Upper lobe of right lung (tissue), 1 donor: ENCODE measurements around the gene GAL. TPM values are rescaled to one million over a fixed set of nuclear protein-coding genes. Genes with fewer than 3 reads are reported as not detected.

Source experiments
- ATAC-seq: fragments of 200-7000 bp; cut with Tn5 transposase; one replicate; pipeline ENCODE4 v1.9.1; 2020; ENCODE audit warnings: mild to moderate bottlenecking, moderate library complexity
- DNase-seq: peaks from one replicate; pipeline ENCODE4 v3.0.0-alpha.2; 2020
- H3K27ac ChIP-seq: fragments of 200-600 bp; one replicate; pipeline ENCODE4 v1.8.0; 2022
- H3K27me3 ChIP-seq: fragments of 200-600 bp; one replicate; pipeline ENCODE4 v1.8.0; 2022; ENCODE audit warnings: mild to moderate bottlenecking
- H3K36me3 ChIP-seq: fragments of 200-600 bp; one replicate; pipeline ENCODE4 v1.8.0; 2022
- H3K4me1 ChIP-seq: fragments of 200-600 bp; one replicate; pipeline ENCODE4 v1.8.0; 2022
- H3K4me3 ChIP-seq: fragments of 200-600 bp; one replicate; pipeline ENCODE4 v1.8.0; 2022; ENCODE audit warnings: mild to moderate bottlenecking
- H3K9me3 ChIP-seq: fragments of 200-600 bp; one replicate; pipeline ENCODE4 v1.8.0; 2022
- CTCF ChIP-seq: fragments of 200-600 bp; IDR thresholded peaks from one replicate; pipeline ENCODE4 v1.8.0; 2022; ENCODE audit warnings: antibody characterized with exemption
- intact Hi-C: fragments of 100-400 bp; cut with DNase I; formaldehyde crosslinking; loops from one replicate; pipeline ENCODE4 v1.11.0; 2022
- total RNA-seq: library from RNA; stranded (reverse); fragmentation: NEBNext Ultra II Directional; extraction: Animal tissue kit (Norgen Biotek cat#: 25700); gene quantifications from one replicate; pipeline ENCODE4 v1.2.1, GENCODE V29; 2021
- donor health status: DM: no; HTN: yes; CAD: no; lungs with severe emphysema.

The GAL gene
- total RNA-seq, 1 donor from 2014 or later = not detected

- no peaks in the 10 kb centered on the region for H3K36me3 ChIP-seq
- H3K27ac ChIP-seq = no peak overlapping the region
- H3K4me1 ChIP-seq = no peaks in the 10 kb centered on the region
- DNase-seq (no peak), ATAC-seq (no peak)
- intact Hi-C loops = no loop called here
- H3K9me3 ChIP-seq = no peaks in the 10 kb centered on the region
- TF ChIP-seq CTCF = no peak
- H3K4me3 ChIP-seq = no peak overlapping the region
- H3K27me3 ChIP-seq = no peaks in the 10 kb centered on the region
These were observed 10.3 kb downstream of the GAL start for GRCh38 chr11:68694431-68695297.

DNA sequence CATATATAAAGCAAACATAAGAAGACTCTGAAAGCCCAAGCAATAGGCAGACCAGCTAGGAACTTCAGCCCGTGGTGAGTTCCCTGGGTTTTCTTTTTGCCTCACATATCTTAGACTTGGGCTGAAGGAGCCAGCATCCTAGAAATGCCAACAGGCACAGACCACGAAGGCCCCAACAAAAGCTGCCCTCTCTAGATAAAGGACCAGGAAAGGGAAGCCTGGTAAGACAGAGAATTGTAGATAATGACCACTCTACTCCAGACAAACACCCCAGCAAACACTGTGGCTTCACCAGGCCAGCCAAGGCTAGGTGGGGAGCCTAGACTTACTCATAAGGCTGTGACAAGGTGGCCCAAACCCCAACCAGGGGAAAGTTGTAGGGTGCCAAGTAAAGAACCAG, 11.2 kb downstream of the GAL start:
- DNase-seq = no peak
- Histone ChIP-seq H3K27me3 (no peaks in the 10 kb centered on the region), H3K36me3 (no peaks in the 10 kb centered on the region), H3K9me3 (no peaks in the 10 kb centered on the region), H3K27ac (no peak overlapping the region), H3K4me3 (no peak overlapping the region), H3K4me1 (no peaks in the 10 kb centered on the region)
- intact Hi-C loops = no loop called here
- no peak for ATAC-seq
- TF ChIP-seq CTCF = no peak

DNA sequence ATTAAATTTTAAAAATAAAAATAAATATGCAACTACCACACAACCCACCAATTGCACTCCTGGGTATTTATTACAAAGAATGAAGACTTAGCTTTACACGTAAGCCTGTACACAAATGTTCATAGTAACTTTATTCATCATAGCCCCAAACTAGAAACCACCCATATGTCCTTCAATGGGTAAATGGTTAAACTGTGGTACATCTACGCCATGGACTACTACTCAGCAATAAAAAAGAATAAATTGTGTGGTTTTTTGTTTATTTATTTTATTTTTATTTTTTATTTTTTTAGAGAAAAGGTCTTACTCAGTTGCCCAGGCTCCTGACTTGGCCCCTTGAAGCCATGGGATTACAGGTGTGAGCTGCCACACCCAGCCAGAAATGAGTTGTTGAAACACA, 14.6 kb downstream of the GAL start:
- H3K36me3 ChIP-seq = no peaks in the 10 kb centered on the region
- ATAC-seq (no peak), DNase-seq (no peak)

DNA sequence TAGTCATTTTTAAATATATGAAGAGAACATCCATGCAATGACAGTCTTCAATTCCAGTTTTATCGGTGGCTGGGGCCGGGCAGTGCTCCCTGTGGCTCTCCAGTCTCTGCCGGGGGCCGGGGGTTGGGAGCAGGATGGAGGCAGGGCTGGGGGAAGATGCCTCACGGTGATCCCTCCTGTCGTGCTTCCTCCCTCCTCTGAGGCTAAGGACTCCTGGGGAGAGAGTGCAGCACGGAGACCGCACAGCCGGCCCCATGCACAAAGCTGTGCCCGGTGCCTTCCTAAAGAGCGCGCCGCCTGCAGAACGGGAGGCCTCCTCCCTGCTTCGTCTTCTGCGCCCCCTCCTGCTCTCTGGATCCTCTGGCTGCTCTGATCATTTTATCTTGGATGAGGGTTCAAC, 20.5 kb downstream of the GAL start:
- Histone ChIP-seq H3K27ac (no peak overlapping the region), H3K36me3 (no peaks in the 10 kb centered on the region), H3K27me3 (peaks cover 4% of the 10 kb centered on the region), H3K4me3 (no peak overlapping the region), H3K4me1 (no peaks in the 10 kb centered on the region), H3K9me3 (no peaks in the 10 kb centered on the region)
- intact Hi-C loops = no loop called here
- no peak for DNase-seq
- no peak for ATAC-seq
- TF ChIP-seq CTCF = no peak

More for the DNA sequence above, 14.6 kb downstream of the GAL start:
- Histone ChIP-seq H3K27me3 (peaks cover 4% of the 10 kb centered on the region), H3K9me3 (no peaks in the 10 kb centered on the region), H3K4me1 (no peaks in the 10 kb centered on the region), H3K4me3 (no peak overlapping the region), H3K27ac (no peak overlapping the region)
- no peak for TF ChIP-seq CTCF
- intact Hi-C loops = no loop called here

GRCh38 chr11:68707527-68707926, 23.2 kb downstream of the GAL start:
- DNase-seq = no peak
- no peaks in the 10 kb centered on the region for H3K4me1 ChIP-seq

More at GRCh38 chr11:68707527-68707926, 23.2 kb downstream of the GAL start:
- H3K4me3 ChIP-seq = no peak overlapping the region
- TF ChIP-seq CTCF = no peak
- H3K27me3 ChIP-seq = no peaks in the 10 kb centered on the region
- no peak overlapping the region for H3K27ac ChIP-seq
- intact Hi-C loops = no loop called here
- no peak for ATAC-seq
- H3K9me3 ChIP-seq = no peaks in the 10 kb centered on the region
- no peaks in the 10 kb centered on the region for H3K36me3 ChIP-seq
